ENCODE measurements around the gene CRB2.

CRB2 gene

GRCh38 chr9:123424552-123425225 lies 68.7 kb downstream of the CRB2 start:
- DNase-seq: no peak

- DNase-seq: no peak
Observed at GRCh38 chr9:123425261-123425821, 69.3 kb downstream of the CRB2 start.

GRCh38 chr9:123425836-123426365 lies 69.9 kb downstream of the CRB2 start:
- no peak for DNase-seq

- DNase-seq: no peak
Observed at GRCh38 chr9:123426406-123426805, 70.4 kb downstream of the CRB2 start.
